Transverse colon (tissue), 4 donors: ENCODE measurements around the gene POLE.

Experiments
- POLR2A ChIP-seq: fragments of 450-650 bp; IDR thresholded peaks from one replicate; pipeline ENCODE4 v1.6.1; 2016; ENCODE audit warnings: antibody characterized with exemption, mild to moderate bottlenecking, moderate library complexity
- POLR2AphosphoS5 ChIP-seq, 3 donors: sonication (generic); formaldehyde crosslinking; IDR thresholded peaks; one replicate each; pipeline ENCODE4 v1.6.1; 2016; ENCODE audit warnings: antibody characterized with exemption in 3 of 3
- TF ChIP-seq, protein P1 (sequence below), 5 experiments: fragments of 200-600 bp in 3 of 5; fragments of 450-650 bp in 2 of 5; sonication (generic) in 3 of 5; IDR thresholded peaks; 1 replicate in 2 of 5; 2 replicates in 3 of 5; pipeline ENCODE4 v1.5.1; 2016 to 2017; ENCODE audit warnings: antibody characterized with exemption in 5 of 5, inconsistent platforms in 3 of 5, mild to moderate bottlenecking in 2 of 5, moderate library complexity in 1 of 5

DNA sequence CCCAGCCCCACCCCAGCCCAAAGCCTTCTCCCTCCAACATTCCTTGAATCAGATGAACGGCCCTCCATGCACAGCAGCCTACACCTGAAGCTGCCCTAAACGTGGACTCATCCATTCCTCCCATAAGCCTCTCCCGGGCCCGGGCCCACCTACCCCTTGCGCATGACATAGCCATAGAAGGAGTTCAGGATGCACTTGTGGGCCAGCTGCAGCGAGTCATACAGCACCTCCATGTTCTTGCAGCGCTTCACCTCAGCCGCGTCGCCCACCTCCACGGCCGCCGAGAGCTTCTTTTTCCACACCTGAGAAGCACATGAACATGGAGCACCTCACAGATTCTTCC is 22.0 kb downstream of the POLE start:
- TF ChIP-seq, protein P1, sequence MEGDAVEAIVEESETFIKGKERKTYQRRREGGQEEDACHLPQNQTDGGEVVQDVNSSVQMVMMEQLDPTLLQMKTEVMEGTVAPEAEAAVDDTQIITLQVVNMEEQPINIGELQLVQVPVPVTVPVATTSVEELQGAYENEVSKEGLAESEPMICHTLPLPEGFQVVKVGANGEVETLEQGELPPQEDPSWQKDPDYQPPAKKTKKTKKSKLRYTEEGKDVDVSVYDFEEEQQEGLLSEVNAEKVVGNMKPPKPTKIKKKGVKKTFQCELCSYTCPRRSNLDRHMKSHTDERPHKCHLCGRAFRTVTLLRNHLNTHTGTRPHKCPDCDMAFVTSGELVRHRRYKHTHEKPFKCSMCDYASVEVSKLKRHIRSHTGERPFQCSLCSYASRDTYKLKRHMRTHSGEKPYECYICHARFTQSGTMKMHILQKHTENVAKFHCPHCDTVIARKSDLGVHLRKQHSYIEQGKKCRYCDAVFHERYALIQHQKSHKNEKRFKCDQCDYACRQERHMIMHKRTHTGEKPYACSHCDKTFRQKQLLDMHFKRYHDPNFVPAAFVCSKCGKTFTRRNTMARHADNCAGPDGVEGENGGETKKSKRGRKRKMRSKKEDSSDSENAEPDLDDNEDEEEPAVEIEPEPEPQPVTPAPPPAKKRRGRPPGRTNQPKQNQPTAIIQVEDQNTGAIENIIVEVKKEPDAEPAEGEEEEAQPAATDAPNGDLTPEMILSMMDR (IDR thresholded peaks at IDR 0.05), result no peak
- TF ChIP-seq POLR2AphosphoS5 (IDR thresholded peaks at IDR 0.05) (no peak), POLR2A (no peak)
